ENCODE data around the gene RNU1-1.
"Not testable (repeated sequence)": the region's sequence is repeated elsewhere in the genome, so short reads cannot be mapped to it uniquely, and the experiment has no call there.

RNU1-1 gene

GRCh38 chr1:16514107-16515055 is at the start of gene RNU1-1:
TSS of gene RNU1-1 (minus strand) at chr1:16514285.
- peak; percentile 57 for DNase-seq

GRCh38 chr1:16561035-16561434 is 47.0 kb upstream of the RNU1-1 start:
- DNase-seq = not testable (repeated sequence)

GRCh38 chr1:16560498-16560897 is 46.4 kb upstream of the RNU1-1 start:
- not testable (repeated sequence) for DNase-seq

- DNase-seq = not testable (repeated sequence)
These were observed 45.6 kb upstream of the RNU1-1 start for GRCh38 chr1:16559688-16560087.

GRCh38 chr1:16557034-16557433 is 42.9 kb upstream of the RNU1-1 start:
- DNase-seq = not testable (repeated sequence)

- not testable (repeated sequence) for DNase-seq
These were observed 39.2 kb upstream of the RNU1-1 start for GRCh38 chr1:16553244-16553643.

GRCh38 chr1:16550212-16550918 is 36.3 kb upstream of the RNU1-1 start:
- not testable (repeated sequence) for DNase-seq

- not testable (repeated sequence) for DNase-seq
These were observed 35.5 kb upstream of the RNU1-1 start for GRCh38 chr1:16549545-16549944.

- not testable (repeated sequence) for DNase-seq
These were observed 33.6 kb upstream of the RNU1-1 start for GRCh38 chr1:16547502-16548241.

- DNase-seq = peak; percentile 44
These were observed 31.6 kb upstream of the RNU1-1 start for GRCh38 chr1:16545682-16546095.

GRCh38 chr1:16540421-16540893 is 26.4 kb upstream of the RNU1-1 start:
- not testable (repeated sequence) for DNase-seq

- not testable (repeated sequence) for DNase-seq
These were observed 23.4 kb upstream of the RNU1-1 start for GRCh38 chr1:16537528-16537927.

- DNase-seq = not testable (repeated sequence)
These were observed 22.7 kb upstream of the RNU1-1 start for GRCh38 chr1:16536796-16537195.

GRCh38 chr1:16535898-16536297 is 21.8 kb upstream of the RNU1-1 start:
- DNase-seq = not testable (repeated sequence)

GRCh38 chr1:16535487-16535886 is 21.4 kb upstream of the RNU1-1 start:
- DNase-seq = not testable (repeated sequence)

- DNase-seq = not testable (repeated sequence)
These were observed 20.9 kb upstream of the RNU1-1 start for GRCh38 chr1:16534829-16535456.

- DNase-seq = not testable (repeated sequence)
These were observed 20.2 kb upstream of the RNU1-1 start for GRCh38 chr1:16534239-16534828.

- DNase-seq = not testable (repeated sequence)
These were observed 18.3 kb upstream of the RNU1-1 start for GRCh38 chr1:16532235-16532991.

GRCh38 chr1:16528338-16528737 is 14.3 kb upstream of the RNU1-1 start:
- not testable (repeated sequence) for DNase-seq

- DNase-seq = not testable (repeated sequence)
These were observed 11.7 kb upstream of the RNU1-1 start for GRCh38 chr1:16525769-16526168.

- not testable (repeated sequence) for DNase-seq
These were observed 7.6 kb upstream of the RNU1-1 start for GRCh38 chr1:16521679-16522078.
